Left lobe of liver (tissue), 2 donors: ENCODE measurements around the gene MARCHF3. TPM values are rescaled to one million over a fixed set of nuclear protein-coding genes. Genes with fewer than 3 reads are reported as not detected.
"Not testable (repeated sequence)": the region's sequence is repeated elsewhere in the genome, so short reads cannot be mapped to it uniquely, and the experiment has no call there.

Experiments
- ATAC-seq: fragments of 200-7000 bp; cut with Tn5 transposase; one replicate; pipeline ENCODE4 v1.9.1; 2020; ENCODE audit warnings: mild to moderate bottlenecking, moderate library complexity
- DNase-seq: peaks from one replicate; pipeline ENCODE4 v3.0.0-alpha.2; 2020; ENCODE audit warnings: low spot score
- total RNA-seq: library from RNA; stranded (reverse); gene quantifications from one replicate; pipeline ENCODE4 v1.2.1, GENCODE V29; 2021
- donor health status: DM: no; HTN: no; CAD: no; lungs with moderate emphysema.
- donor health status: DM: no; HTN: yes; CAD: no.

Gene MARCHF3, protein sequence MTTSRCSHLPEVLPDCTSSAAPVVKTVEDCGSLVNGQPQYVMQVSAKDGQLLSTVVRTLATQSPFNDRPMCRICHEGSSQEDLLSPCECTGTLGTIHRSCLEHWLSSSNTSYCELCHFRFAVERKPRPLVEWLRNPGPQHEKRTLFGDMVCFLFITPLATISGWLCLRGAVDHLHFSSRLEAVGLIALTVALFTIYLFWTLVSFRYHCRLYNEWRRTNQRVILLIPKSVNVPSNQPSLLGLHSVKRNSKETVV
- total RNA-seq, result 0.88 TPM

DNA sequence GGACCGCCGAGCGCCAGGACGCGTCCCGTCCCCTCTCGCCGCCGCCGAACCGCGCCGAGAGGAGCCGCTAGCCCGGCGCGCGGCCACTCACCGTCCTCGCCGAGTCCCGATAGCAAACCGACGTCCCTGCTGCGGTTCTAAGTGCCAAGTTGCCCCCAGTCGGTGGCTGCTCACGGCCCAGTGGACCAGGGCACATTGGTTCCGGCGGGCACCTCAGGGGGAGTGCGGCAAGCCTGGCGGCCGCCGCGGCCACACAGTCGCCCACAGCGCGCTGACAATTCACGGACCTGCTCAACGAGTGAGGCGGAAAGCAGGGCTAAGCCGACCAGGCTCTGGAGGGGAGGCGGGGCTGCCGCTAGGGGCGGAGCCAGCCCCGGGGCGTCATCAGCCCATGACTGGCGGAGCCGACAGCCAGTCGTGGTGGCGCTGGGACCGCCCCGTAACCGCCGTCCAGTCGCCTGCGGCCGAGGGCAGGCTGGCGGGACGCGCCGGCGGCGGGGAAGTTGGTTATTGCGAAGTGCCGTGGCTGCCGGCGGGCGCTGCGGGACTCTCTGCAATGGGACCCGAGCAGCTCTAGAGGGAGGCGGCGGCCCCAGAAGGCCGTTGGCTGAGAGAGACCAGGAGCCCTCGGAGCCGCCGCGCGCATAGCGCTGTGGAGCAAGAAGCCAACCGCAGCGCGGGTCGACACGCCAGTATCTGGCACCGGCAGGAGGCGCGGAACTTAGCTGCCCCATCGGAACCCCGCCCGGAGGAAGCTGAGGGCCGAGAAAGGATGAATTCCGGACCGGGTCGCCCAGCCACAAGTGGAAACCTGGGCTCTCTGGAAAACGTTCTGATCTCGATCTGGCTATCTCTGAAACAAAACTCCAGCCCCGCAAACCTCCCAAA is at the start of gene MARCHF3:
Gene MARCHF3 (minus strand): TSS at position 300 of the 888 bp plus-strand sequence. CDS start 112,387 bp downstream, outside the sequence.
- ATAC-seq, result peak; percentile 98

DNA sequence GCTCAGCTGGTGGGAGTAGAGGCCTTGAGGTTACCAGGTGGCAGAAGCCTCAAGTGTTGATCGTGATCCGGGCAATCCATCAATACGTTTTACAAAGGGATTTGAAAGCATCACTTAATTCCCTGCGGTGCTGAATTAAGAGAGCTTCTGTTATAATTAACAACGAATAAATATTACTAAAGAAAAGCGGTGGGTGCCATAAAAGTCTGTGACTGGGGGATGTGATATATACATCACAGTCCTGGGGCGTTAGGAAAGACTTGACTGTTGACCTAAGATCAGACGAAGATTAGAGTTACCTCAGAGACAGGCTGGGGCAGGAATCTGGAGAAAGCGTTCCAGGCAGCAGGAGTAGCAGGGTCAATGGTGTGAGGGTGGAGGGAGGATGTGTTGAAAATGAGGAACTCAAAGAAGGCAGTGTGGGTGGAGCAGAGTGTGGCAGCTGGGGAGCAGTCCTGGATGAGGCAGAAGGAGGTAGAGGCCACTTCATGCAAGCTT is 49.7 kb upstream of the MARCHF3 start:
- DNase-seq (no peak), ATAC-seq (no peak)

More for the DNA sequence above, at the start of gene MARCHF3:
- peak; percentile 97 for DNase-seq

DNA sequence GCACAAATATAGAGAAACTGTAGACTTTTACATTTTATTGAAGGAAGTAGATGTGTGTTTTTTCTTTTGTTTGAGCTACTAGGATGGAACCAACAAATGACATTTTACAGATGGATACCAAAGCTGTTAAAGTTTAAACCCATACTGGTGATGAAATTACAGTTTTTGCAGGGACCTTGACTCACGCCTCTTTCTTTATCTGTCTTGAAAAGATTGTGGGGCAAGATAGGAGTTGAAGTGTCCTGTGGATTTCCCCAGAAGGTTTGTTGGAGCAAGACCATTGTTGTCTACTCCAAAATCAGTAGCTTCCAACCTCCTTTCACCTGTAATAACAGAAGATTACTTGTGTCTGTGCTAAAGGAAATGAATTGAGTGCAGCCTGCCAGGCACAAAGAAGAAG is 47.0 kb upstream of the MARCHF3 start:
- no peak for ATAC-seq
- DNase-seq, result no peak

DNA sequence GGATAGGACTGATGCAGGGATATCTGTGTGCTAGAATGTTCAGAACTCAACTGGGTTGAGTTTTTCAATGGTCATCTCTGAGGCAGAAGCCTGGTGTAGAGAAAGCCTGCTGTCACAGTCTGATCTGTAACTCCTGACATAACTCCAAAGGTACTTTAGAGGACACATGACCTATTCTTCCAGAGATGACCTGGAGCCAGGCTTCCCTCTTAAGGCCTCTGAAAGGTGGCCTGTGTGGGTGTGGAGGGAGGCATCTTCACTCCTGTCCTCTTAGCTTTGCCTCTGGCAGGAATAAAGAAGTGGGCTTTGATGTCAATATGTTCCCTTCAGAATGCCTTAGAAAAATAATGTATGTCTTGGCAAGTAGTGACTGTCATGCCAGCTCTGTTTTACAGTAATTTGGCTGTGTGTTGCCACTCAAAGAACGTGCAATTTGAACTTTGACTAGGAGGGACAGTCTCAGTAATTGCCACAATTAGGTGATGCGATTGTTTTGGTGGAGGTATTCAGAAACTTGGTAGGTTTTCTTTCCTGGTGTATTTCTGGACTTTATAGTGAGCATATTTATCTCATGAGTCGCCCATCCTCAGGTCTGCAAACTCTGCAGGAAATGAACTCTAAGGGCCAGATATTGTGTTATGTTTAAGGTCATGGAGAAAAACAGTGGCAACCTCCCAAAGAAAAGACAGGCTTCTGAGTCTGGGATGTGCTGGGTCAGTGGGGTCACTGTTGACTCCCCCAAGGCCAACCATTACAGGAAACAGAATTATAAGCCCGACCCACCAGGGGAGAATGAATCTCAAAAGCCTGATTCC is 46.2 kb upstream of the MARCHF3 start:
- ATAC-seq, result peak; percentile 14
- no peak for DNase-seq

DNA sequence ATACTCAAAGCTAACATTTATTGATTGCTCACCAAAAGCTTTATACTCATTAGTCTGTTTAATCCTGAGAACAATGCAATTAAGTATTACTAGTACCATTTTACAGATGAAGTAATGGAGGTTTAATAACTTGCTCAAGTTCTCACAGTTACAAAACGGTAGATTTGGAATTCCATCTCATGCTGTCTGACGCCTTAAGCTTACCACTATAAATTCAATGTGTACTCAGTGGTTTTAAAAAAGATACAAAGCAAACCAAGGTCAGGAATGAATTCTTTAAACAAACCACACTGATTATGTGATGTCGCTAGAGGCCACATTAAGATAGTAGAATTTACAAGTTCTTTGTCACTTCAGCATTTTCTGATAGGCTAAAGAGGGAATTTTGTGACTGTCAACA is 44.1 kb upstream of the MARCHF3 start:
- ATAC-seq (no peak), DNase-seq (no peak)

DNA sequence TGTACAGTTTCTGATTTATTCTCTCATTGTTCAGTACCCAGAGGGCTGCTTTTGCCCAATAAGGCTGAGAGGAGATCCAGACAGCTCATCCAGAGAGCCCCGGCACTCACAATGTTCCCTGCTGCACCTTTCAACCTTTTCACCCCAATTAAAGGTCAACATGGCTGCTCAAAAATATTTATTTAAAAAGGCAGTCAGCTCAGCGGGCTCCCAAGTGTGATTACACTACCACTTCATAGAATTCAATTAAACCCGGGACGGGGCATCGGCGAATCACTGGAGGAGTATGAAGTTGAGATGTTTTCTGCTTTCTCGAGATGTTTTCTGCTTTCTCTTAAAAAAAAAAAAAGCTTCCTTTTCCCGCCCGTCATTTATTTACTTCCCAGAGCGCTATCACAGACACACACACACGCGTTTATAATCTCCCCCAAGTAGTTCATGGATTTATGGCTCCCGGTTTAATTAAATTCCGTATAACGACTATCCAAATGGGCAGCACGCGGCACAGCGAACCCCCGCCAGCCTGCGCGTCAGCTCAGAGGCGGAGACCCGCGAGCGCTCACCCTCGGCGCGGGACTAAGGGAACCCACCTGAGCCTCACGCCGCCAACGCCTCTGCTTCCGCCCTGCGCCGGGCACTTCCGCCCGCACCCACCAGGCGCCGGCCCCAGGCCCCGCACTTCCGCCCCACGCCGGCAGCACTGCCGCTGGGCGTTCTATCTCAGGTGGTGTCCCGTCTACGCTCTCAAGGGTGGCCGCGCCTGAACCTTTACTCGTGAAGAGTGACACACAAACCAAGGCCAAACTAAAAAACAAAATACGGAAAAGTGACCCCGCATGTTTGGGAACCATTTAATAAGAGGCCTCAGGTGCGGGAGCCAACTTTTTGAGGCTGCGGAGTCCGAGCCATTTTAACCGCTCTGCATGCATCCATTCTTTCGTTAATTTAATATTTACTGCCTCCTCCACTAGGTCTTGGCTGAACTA is 42.8 kb upstream of the MARCHF3 start, which contains the start of gene C5orf63:
Gene C5orf63 (minus strand): TSS at position 642 of the 986 bp plus-strand sequence. CDS start 14,507 bp downstream, outside the sequence.
- peak; percentile 74 for DNase-seq
- peak; percentile 97 for ATAC-seq

DNA sequence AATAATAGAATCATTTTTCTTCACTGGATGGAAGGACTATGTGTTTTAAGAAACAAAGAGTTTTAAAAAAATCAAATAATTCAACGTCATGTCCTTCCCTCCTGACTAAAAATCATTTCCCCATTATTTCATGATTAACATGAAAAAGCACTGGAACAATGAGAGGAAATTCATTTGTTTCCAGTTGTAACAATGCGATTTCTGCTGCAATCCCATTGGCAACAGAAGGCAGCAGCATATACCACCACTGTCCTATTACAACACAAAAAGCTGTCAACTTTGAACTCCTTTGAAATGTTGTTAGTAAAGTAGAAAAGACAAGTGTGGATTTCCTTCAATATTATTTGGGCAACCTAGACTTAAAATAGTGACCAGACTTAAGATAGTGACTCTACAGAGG is 39.9 kb upstream of the MARCHF3 start:
- no peak for DNase-seq

DNA sequence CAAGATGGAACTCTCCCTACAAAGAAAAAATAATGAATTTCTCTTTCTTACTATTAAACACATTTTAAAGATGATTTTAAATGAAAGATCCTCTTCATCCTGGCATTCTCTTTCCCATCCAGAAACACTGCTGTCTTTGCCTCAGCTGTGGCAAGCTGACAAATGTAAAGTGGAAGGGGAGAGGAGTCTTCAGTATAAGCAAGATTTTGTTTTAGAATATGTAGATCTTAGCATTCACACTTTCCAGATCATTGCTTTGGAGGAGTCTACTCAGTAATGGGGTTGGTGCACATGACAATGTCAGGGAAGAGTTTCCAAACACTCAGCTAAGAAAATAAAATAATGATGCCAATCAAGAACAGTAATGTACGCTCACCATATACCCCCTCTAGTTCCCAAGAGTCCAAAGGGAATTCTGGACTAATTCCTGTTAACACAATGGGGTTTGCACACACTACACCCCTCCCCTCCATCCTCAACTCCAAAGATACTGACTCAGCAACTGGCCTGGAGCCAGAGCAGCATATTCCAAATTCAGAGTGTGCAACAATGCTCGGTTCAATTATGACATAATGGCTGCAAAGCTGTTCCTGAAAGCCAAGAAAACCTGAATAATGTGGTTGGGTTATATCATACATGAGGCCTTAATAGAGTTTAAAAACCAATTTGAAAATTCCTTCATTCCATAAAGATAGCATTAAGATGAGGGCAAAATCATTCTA is 38.3 kb upstream of the MARCHF3 start:
- DNase-seq (no peak), ATAC-seq (no peak)

More for the DNA sequence above, 39.9 kb upstream of the MARCHF3 start:
- ATAC-seq, result no peak

DNA sequence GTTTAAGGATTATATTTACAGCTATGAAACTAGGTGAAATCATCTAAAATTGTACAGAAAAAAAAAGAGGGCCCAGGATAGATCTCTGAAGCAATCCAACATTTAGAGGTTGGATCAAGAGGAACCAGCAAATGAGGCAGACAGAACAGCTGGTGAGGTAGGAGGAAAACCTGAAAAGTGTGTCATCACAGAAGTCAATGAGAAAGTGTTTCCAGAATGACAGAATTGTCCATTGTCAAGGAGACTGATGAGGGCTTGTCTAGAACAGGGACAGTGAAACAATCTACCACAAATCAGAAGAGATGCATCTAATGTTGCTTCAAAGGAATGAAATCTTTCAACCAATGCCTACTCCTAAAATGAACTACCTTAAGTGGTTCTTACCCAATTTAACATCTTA is 36.4 kb upstream of the MARCHF3 start:
- ATAC-seq (no peak), DNase-seq (no peak)

DNA sequence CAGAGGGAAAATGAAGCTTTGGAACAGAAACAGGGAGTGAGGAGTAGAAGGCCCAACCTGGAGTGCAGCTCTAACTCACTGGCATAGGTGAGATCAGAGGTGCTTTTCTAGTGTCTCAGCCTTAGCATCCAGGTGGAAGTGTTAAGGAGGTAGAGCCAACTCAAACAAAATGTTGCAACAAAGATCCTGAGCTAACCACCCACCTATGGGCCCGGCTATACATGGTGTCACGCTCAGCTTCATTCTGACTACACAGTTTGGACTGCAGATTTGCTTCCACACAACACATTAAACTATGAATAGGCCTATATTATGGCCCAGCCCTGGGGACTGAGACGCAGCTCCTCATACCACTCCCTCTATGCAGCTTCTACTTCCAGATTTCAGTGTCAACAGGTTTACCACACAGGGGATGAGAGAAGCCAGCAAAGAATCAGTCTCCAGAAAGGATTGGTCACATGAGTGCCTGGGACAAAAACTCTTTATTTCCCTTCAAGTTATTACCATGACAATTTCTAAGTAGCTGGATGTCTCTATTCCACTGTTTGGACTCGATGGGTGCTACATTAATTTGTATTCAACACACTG is 34.0 kb upstream of the MARCHF3 start:
- no peak for ATAC-seq

DNA sequence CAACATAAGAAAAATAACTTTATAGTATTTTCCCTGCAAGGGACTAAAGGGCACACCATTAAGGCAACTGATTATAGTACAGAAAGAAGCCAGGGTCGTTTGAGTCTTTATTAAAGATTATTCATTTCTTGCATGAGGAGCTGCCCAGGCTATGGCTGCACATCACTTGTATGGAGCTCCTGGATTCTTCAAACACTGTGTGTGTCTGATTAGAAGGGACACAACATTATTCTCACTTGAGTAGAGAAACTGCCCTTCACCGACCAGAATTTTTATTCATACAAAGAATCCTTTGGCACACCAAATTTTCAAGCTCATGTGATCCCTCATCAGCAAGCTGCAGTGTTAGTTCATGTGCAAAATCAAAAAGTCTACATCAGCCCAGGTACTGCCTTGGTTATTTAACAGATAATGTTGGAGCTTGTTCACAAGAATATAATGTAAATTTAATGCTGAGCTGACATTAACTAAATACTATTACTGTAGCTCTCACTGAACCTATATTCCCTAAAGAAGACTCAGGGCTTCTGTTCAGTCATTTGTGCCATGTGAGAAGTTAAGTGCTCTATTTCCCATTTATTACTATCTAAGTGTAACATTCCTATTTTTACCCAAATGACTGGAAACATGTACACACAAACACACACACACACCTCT is 33.0 kb upstream of the MARCHF3 start:
- ATAC-seq (no peak), DNase-seq (no peak)

More for the DNA sequence above, 34.0 kb upstream of the MARCHF3 start:
- DNase-seq, result no peak

DNA sequence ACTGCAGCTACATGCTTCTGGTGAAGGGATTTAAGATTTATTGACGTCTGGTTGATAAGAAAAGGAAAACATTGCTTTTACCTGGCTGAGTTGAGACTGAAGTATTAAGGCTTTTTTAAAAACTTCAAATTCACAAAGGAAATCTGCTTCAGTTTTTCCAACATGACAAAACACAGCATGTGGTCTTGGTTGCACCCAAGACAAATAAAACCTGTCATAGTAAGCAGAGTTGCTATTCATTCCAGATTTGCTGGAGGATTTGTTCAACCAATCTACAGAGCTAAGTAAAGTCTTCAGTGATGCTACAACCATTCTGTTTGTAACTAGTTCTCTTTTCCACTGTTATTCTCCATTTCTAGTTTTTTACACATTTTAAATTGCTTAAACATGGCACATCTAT is 31.6 kb upstream of the MARCHF3 start:
- ATAC-seq (no peak), DNase-seq (no peak)

DNA sequence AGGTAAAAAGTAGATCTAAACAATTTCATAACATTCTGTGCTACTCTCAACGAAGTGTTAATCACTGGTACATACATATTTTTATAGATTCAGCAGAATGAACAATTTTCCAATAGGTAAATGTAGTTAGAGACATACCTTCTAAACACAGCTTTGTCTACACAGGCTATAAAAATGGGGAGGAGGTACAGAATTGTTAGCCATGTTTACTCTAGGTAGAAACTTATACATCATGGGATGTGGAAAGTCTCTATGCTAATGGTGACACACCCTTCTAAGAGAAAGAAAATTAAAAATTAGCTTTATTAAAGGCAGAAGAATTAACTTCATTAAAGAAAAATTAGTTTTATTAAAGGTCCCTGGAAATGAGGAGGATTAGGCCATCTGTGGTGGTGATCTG is 31.2 kb upstream of the MARCHF3 start:
- DNase-seq (no peak), ATAC-seq (no peak)

DNA sequence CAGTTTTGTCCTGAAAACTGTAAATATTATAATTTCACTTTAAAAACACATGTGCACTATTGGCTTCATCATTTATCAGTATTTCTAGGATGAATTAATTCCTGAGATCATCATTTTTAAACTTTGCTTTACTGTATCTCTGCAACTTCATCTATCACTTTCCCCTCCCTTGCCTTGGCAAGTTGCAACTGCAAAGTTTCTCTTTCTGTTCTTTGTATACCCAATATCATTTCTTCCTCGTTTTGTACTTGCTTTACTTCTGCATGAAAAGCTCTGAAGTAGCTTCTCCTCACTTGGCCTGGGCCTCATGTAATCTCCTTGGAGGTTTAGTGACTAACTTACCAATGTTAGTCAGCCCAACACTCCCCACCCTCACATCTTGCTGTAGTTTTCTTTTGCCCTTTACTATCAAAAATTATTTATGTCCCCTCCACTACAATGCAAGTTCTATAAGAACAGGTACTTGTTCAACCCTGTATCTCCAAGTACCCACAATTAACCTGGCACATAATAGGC is 30.2 kb upstream of the MARCHF3 start:
- DNase-seq (no peak), ATAC-seq (no peak)

DNA sequence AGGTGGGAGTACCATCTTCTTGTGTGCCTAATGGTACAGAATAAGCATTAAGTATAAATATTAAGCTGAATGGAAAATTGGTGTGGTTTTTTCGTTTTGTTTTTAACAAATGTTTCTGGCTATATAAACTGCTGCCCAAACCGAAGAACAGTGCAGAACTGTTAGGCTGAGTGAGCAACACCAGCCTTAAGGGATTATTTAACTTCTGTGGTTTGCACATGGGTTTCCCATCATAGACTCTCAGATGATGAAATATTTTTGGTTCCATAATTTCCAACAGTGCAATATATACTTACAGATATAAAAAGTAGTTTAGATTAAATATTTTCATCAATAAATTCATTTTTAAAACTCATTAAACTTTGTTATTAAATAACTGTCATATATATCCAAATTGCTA is 26.5 kb upstream of the MARCHF3 start:
- DNase-seq (no peak), ATAC-seq (no peak)

DNA sequence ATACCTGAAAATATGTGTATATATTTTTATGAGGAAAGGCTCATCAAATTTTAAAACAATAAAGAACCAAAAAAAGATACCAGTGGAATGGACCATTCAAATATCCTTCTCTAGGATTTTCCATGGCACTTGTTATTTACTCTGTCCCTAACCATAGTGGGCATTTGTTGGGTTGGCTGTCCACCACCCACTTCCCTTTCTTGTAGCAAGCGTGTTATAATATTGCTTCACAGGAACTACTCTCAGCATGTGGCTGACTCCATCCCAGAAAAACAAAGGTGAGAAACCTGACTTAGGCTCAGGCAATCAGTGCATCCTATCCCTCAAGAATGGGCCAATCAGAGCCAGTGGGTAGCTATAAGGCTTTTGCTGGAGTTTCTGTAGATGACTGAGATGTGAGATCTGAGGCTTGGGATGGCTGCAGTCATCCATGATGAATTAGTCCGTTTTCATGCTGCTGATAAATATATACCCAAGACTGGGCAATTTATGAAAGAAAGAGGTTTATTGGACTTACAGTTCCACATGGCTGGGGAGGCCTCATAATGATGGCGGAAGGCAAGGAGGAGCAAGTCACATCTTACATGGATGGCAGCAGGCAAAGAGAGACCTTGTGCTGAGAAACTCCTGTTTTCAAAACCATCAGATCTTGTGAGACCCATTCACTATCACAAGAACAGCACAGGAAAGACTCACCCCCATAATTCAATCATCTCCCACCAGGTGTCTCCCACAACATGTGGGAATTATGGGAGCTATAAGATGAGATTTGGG is 25.7 kb upstream of the MARCHF3 start:
- DNase-seq, result no peak
- no peak for ATAC-seq

DNA sequence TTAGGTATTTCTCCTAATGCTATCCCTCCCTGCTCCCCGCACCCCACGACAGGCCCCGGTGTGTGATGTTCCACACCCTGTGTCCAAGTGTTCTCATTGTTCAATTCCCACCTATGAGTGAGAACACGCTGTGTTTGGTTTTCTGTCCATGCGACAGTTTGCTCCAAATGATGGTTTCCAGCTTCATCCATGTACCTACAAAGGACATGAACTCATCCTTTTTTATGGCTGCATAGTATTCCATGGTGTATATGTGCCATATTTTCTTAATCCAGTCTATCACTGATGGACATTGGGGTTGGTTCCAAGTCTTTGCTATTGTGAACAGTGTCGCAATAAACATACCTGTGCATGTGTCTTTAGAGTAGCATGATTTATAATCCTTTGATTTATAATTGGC is 23.2 kb upstream of the MARCHF3 start:
- not testable (repeated sequence) for DNase-seq, ATAC-seq
